GM18873 (cell line): ENCODE data around the gene CASD1.

ENCODE experiments used
- ATAC-seq: cut with Tn5 transposase; IDR thresholded peaks from one replicate; pipeline ENCODE4 v1.9.1; 2021; ENCODE audit warnings: mild to moderate bottlenecking, moderate library complexity, moderate number of reproducible peaks; ENCODE audit not compliant: unreplicated experiment, low FRiP score

CASD1 gene

DNA sequence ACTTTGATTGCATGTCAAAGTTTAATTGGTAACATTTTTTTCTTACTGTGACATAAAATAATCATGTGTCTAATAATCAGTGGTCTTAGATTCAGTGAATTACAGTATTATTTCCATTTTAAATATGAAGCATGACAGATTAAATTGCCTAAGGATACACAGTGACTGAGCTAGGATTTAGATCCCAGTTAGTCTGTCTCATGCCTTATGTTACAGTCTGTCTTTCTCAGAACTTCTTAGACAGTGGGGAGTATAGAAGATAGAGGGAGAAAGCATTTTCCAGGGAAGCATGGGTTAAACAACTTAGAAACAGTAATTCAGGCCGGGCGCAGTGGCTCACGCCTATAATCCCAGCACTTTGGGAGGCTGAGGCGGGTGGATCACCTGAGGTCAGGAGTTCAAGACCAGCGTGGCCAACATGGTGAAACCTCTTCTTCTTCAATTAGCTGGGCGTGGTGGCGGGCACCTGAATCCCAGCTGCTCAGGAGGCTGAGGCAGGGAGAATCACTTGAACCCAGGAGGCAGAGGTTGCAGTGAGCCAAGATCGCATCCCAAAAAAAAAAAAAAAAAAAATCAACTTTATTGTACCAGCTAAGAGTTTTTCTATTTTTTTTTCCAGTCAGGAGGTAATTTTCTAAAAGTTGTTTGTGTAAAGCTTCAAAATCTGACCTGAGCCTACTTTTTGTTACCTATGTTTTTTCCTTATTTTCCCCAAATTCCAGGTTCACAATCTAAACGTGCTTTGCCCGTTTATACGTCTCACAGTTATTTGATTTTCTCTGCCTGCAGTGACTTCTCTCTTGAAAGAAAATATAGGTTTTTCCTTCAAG, 3.3 kb downstream of the CASD1 start:
- ATAC-seq: no peak

- ATAC-seq: no peak
These were observed 3.9 kb downstream of the CASD1 start for GRCh38 chr7:94513565-94513860.

DNA sequence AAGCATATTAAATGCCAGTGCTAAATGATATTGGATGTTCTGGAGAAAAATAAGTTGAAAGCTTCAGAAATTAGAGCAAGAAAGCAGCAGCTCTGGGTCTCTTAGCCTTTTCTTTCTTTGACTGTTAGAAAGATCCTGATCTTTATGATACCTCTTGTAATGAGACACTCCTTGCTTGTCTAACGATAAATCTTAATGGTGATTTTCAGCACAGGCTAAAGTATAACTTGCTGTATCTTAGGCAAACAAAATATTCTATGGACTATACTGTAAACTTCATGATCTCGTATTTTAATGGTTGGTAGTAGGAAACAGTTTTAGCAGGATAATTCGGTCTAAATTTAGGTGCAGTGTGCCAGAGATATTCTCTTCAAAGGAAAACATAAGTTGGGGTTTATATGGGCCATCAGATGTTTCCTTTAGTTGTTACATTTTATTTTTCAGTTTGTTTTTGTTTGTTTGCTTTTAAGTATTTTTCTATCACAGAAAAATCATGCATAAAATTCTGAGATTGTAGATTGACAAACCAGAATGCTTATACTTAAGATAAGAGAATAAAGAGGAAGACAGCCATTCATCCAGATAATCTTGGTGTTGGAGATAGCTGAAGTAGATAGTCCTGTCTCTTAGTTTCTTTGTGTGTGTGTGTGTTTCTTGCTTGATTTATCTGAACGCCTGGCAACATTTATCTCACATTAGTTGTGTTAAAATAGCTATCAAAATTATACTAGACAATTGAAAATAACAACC, 4.7 kb downstream of the CASD1 start:
- no peak for ATAC-seq

- no peak for ATAC-seq
These were observed 5.3 kb downstream of the CASD1 start for GRCh38 chr7:94514917-94515316.

DNA sequence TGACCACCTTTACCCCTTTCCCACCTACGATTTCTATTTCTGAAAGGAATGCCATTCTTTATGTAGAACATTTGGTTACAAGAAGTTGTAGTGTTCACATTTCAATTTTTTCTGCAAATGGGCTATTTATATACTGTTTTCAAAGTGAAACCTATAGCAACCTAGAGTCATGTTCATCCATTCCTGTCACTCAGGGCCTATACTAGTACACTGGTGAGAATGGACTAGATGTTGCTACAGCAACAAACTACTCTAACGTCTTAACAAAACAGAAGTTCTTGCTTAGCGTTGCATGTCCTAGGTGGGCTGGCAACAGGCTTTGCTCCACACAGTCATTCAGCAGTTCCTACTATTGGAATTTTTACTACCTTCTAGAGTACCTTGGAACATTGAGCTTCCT, 16.3 kb downstream of the CASD1 start:
- no peak for ATAC-seq

DNA sequence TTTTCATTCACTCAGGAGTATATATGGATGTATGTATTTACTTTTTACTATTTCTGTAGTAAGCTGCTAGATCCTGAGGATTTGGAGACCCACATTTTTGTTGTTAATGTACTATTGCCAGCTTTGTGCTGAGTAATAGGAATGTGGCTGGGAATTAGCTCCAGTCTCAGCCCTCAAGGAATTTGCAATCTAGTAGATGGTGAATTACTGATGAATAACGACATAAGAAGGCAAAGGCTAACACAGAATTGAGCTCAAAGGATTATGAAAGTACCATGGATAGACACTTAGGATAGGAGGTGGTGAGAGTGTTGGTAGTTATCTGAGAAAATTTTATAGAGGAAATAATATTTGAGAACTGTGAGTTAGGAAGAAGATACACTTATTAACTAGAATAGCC, 19.9 kb downstream of the CASD1 start:
- no peak for ATAC-seq

- ATAC-seq: no peak
These were observed 20.5 kb downstream of the CASD1 start for GRCh38 chr7:94530109-94530508.

DNA sequence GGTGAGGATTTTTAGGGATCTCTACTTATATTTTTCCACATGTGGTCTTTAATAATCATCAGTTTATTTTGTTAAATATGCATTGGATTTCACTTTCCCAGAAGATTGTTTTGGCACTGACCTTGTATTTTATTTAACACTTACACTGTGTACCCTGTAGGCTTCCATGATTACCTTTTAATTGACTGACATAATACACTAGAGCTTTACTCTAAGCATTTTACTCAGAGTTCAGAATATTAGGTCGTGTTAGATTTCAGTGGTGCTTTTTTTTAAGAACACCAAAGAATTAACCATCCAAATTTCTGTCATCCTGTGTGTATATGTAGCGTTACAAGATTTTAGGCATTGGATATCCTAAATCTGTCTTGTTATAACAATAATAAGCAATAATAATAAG, 23.1 kb downstream of the CASD1 start:
- no peak for ATAC-seq

- no peak for ATAC-seq
These were observed 30.8 kb downstream of the CASD1 start for GRCh38 chr7:94540428-94540827.

DNA sequence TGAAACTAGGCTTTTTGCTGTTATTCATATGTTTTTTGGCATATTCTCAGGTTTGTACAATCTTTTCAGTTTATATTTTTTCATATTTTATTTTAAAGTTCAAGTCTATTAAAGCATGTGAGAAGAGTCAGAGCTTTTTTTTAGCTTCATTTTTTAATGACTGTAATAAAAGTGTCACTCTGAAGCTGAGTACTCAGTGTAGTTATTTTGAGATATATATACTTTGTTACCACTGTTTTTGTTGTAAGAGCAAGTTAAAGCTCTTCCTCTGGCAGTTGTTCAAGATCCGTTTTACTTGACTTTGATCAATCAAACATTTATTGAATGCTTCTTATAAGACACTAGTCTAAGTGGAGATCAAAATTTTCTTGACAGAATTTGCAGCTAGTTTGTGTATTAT, 37.5 kb downstream of the CASD1 start:
- no peak for ATAC-seq

DNA sequence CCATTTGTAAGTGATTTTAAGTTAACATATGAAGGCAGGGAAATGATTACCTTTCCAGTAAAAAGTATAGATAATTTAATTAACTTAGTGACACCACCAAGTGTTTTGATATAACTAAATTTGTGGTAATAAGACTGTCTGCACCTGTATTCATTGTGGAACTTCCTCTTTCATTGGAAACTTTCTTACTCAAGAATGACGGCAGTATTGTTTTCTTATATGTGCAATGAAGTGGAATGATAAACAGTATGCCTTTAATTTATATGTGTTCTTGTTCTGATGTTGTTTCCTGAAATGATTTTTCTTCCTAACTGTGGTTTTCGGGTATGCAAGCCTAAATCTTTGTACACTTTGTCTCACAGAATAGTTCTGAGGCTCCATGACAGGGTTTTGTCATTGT, 46.4 kb downstream of the CASD1 start:
- ATAC-seq: no peak

DNA sequence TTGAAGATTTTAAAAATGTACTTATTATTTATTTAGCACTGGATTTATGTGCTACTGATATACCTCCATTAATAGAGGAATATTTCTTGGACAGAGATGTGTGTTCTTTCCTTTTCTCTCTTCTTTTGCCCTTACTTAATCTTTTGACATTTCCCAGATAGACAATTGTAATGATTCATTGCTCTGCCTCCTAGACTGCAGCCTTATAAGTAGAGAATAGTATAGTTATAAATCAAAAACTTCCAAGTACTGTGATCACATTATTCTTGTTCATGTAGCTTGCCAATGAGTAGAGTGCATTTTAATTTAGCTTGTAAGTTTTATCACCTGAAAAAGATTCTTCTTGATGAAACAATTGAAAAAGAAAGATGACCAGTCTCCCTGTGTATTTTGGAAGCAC, 47.6 kb downstream of the CASD1 start:
- no peak for ATAC-seq

DNA sequence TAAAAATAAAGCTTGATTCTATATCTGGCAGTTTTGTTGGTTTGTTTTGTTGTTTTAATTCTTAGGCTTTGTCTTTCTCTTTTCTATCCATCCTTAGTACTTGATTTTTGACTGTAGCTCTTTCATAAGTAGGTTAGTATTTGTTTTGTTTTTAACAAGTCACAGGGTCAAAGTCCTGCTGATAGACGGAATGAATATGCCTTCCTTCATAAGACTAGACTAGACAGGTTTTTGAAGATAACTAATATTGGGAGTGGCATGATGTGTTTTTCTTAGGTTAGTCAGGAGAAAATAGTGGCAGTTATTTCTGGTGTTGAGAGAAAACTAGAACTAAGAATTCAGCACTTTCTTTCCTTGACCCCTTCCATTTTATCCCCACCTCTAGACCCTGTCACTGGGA, 50.4 kb downstream of the CASD1 start:
- no peak for ATAC-seq

- no peak for ATAC-seq
These were observed 52.4 kb downstream of the CASD1 start for GRCh38 chr7:94561841-94562514.

GRCh38 chr7:94562525-94562924, 52.9 kb downstream of the CASD1 start:
- no peak for ATAC-seq

DNA sequence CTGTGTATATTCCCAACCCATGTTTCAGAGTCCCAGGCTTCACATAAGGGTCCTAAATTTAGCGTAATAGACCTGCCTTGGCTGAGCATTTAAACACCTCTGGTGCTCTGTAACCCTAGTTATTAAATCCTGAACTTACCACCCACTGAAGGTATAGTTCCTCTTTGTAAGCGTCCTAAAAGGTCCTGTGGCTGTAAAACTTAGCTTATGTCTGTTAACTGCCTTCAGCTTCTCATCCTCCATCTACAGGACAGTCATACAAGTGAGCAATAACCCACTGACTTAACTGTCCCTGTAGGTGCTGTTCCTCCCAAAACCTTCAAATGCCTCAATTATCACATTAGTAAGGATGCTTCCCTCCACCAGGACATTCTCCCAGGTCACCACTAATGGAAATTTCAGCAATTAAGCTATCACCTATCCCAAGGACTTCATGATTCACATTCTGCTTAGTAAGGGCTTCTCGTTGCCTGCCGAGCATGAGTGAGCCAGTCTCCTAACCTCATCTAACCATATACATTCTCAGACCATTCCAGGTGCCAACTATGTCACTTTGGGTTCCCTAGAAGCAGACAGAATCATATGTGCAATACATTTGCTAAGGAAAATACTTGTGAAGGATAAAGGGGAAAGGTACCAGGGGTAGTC, 55.8 kb downstream of the CASD1 start:
- no peak for ATAC-seq

DNA sequence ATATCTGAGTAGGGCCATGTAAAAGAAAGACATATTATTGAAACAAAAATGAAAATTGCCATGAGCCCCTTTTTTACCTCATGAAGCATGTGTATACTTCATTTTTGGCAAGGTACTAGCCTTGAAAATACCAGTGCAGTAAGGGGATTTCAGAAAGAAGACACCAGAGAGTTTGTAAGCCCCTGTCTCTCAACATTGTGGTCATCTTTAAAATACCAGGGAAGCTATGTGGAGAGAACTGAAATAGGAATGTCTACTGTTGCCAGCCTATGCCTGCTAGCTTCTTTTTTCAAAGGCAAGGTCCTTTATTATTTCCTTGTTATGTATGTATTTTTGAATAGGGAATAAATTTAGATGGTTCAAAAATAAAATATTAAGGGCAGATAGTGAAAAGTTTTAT, 57.8 kb downstream of the CASD1 start:
- ATAC-seq: no peak

DNA sequence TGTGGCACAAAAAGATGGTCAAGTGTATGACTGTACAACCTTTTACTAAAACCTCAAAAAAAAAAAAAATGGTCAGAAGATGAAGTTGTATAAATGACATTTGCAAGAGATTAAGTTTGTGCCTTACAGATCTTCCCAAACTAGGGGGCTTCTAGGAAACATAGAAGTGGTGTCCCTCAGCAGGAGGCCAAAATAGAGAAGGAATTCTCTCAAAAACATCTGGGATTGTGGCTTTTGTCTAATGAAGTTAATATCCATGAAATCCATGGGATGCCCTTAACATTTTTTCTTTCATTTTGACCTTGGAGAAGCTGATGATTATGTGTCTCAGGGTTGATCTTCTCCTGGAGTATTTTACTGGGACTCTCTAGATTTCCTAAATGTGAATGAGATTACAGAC, 62.2 kb downstream of the CASD1 start:
- ATAC-seq: no peak

- ATAC-seq: no peak
These were observed 66.0 kb downstream of the CASD1 start for GRCh38 chr7:94575646-94576045.

GRCh38 chr7:94576316-94576715, 66.7 kb downstream of the CASD1 start:
- no peak for ATAC-seq

- ATAC-seq: no peak
These were observed 67.7 kb downstream of the CASD1 start for GRCh38 chr7:94577357-94577756.
